ENCODE results near the gene WWC2. TPM values are rescaled to one million over a fixed set of nuclear protein-coding genes. Genes with fewer than 3 reads are reported as not detected.
A peak's percentile ranks its signal among the peaks of the same experiment; 100 is the strongest.

WWC2 gene
- total RNA-seq = 34.4 TPM
- long read RNA-seq, full-length matches to known transcripts = 19 of 29 reads
- long read RNA-seq, partial matches to known transcripts = 4 of 29 reads
- long read RNA-seq, other reads (novel, unspliced or antisense) = 6 of 29 reads

DNA sequence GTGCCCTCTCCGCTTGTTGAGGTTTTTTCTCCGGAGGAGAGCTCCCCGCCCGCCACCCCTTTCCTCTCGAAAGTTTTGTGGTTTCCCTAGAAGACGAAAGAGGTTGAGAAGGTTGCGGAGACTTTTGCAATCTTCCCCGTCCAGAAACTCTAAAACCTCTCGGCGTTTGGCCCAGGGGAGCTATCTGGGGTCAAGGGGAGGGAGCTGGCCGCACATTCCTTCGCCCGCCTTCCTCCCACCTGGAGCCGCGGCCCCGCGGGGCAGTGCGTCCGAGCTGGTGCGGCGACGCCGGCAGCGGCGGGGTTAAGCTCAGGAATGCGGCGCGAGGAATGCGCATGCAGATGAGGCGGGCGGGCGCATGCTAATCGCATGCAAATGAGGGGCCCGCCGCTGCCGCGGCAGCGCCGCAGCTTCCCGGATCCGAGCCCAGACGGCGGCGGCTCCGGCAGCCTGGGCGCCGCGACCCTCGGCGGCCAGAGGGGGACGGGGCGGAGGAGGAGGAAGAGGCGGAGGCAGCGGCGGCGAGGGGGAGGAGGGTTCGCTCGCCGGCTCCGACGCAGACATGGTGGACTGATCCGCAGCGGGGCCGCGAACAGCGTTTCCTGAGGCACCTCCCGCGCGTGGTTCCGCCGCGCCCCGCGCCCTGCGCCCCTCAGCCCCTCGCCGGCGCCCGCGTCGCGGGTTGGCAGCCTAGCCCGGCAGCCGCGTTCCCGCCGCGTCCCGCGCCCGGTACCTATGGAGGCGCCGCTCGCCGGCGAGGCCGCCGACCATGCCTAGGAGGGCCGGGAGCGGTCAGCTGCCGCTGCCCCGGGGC, at the start of gene WWC2:
TSS of gene WWC2 (plus strand) at position 535 of the 814 bp plus-strand sequence. CDS start at position 770, 235 bp downstream.
- DNase-seq = peak; percentile 94
- peak; percentile 95 for ATAC-seq (ENCODE audit: poor library complexity)
- intact Hi-C loops (cut with DNase I) = no loop called here

DNA sequence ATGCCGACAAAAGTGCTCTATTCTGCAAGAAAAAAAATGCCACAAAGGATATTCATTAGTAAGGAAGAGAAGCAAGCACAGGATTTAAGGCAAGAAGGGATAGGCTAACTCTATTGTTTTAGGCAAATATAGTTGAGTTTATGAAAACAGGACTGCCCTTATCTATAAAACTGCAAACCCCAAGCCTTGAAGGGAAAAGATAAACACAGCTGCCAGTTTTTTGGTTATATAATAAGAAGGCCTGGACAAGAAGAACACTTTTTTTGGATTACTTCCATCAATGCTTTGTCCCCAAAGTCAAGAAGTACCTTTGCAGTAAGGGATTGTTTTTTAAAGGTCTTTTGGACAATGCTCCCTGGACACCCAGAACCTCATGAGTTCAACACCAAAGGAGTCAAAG, 45.4 kb upstream of the WWC2 start:
- ATAC-seq (ENCODE audit: poor library complexity) (no peak), DNase-seq (no peak)
- intact Hi-C loops (cut with DNase I) = no loop called here

DNA sequence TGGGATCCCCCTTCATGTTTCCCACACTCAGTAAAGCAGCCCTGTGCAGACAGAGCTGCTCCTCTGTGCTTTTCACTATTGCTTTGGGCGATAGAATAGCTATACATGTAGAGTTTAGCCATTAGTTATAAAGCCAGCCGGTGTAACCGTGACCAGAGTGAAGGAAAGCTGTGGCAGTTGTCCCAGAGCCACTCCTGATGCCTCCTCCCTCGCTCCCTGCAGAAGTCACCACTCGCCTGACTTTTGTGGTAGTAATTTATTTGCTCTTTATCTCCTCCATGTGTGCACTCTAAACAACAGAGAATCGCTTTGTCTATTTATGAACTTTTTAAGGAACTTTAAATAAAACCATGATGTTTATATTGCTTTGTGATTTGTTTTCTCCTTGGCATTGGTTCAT, 41.8 kb upstream of the WWC2 start:
- intact Hi-C loops (cut with DNase I) = no loop called here
- DNase-seq = no peak
- no peak for ATAC-seq (ENCODE audit: poor library complexity)

DNA sequence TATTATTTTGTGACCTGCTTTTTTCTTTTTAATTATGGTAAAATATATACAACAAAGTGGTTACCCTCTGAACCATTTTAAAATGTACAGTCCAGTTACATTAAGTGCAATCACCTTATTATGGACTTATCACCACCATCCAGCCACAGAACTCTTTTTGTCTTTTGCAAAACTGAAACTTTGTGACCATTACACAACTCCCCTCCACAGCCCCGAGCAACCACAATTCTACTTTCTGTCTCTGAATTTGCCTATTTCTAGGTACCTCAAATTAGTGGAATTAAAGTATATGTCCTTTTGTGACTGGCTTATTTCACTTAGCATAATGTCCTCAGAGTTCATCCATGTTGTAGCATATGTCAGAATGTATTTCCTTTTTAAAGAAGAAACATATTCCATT, 39.3 kb upstream of the WWC2 start:
- intact Hi-C loops (cut with DNase I) = no loop called here
- ATAC-seq (ENCODE audit: poor library complexity) = no peak
- no peak for DNase-seq

DNA sequence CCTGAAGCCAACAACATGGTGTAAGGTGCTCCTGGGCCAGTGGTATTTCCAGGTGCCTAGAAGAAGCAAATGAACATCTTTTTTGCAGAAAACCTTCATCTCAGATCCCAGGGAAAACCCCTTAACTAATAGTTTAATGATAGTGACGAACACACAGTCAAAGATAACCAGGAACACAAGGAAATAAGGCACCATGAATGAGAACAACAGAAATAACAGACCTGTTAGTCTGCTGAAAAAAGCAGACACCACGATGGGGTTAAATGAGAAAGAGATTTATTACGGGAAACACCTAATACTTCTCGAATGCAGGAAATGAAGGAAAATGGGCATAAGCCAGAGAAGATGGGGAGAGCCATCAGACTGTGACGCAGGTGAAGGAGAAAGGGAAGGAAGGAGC, 30.6 kb upstream of the WWC2 start:
- ATAC-seq (ENCODE audit: poor library complexity) = no peak
- intact Hi-C loops (cut with DNase I) = no loop called here
- no peak for DNase-seq

DNA sequence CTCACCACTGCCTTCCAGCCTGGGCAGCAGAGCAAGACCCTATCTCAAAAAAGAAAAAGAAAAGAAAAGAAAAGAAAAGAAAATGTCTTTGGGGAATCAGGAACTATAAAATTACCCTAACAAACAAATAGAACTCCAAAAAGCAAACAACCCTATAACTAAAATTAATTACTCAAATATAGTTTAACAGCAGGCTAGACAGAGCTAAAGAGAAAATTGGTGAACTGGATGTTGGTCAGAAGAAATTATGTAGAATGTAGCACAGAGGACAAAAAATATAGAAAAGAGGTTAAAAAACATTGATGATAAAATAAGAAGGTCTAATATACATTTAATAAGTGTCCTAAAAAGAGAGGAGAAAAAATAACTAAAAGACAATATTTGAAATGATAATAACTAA, 27.8 kb upstream of the WWC2 start:
- intact Hi-C loops (cut with DNase I) = loop anchor here (10.0 kb wide), 1 partner anchor 126 kb away; no protein-coding TSS in a partner anchor

DNA sequence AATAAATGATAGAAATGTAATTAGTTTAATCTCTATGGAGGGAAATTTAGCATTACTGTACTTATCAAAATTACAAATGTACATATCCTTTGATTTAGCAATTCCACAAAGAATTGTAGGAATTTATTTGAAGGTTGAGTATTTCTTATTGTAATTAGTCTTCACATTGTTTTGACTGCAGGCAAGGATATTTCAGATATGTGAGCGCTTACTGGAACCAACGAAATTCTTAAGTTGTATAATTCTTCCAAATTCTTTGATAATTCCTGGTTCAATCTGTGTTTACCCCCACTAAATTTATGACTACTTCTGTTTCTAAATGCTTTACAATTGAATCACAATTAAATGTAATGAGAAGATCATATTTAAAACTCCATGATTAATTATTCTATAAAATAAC, 26.9 kb upstream of the WWC2 start:
- DNase-seq = no peak
- intact Hi-C loops (cut with DNase I) = loop anchor here (2.0 to 10.0 kb wide), 2 partner anchors 127 to 187 kb away; no protein-coding TSS in a partner anchor
- ATAC-seq (ENCODE audit: poor library complexity) = no peak

More for the DNA sequence above, 27.8 kb upstream of the WWC2 start:
- DNase-seq (no peak), ATAC-seq (ENCODE audit: poor library complexity) (no peak)

DNA sequence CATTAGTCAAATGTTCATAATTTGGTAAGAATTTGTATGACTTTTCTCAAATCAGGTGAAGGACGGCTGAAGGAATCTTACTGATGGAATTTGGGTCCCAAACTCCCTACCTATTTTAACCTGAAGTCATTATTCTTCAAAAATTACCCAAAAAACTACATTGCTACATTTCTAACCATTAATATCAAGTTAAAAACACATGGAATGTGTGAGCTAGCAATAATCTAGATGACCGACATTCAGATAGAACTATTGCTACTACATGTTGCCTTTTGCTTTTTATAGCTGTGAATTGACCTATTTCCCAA, 25.3 kb upstream of the WWC2 start:
- intact Hi-C loops (cut with DNase I) = loop anchor here (2.0 to 10.0 kb wide), 2 partner anchors 129 to 185 kb away; no protein-coding TSS in a partner anchor
- ATAC-seq (ENCODE audit: poor library complexity) (no peak), DNase-seq (no peak)

DNA sequence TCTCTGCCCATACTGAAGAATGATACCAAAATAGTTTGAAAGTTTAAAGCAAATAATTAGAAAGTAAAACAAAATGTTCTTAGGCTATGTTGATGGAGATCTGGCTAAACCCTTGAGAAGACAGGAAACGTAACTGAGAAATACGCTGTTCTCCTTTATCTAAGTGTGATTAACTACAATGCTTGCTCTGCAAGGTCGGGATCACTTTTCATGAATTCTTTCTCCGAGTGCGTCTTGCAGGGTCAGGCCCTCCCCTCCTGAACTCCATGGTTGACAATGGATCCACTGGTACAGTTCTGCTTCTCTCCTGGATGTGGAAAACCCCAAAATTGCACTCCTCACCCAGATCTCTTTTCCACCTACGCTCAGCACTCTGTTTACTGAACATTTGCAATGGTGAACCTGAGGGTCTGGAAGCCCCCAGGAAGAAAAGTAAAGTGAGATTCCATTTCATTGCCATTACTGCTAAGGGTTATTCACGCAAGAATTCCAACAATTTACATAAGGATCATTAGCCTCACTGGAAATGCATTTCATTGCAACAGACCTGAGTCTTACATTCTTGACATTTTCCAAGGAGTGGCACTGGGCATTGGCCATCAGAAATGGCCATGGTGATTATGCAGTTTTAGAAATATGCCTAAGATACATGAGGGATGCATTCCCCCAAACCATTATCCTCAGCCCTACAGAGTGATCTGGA, 24.6 kb upstream of the WWC2 start:
- DNase-seq (no peak), ATAC-seq (ENCODE audit: poor library complexity) (no peak)
- intact Hi-C loops (cut with DNase I) = loop anchor here (10.0 kb wide), 1 partner anchor 130 kb away; no protein-coding TSS in a partner anchor

DNA sequence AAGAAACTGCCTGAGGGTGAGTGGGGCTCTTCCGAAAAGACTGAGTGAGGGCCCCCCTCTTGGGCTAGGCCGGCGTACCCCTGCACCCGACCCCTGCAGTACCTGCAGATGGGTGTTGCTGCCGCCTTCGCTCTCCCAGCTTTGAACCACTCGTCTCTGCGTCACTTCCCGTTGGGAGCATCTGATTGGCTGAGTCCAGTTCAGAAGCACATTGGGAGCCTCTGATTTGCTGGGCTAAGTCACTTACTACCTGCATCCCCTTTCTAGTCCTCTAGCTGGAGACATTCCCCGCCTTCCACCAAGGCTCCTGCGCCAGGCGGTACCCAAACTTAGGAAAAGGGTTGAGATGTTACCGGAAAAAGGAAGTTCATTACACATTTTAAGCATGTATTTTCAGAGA, 20.4 kb upstream of the WWC2 start:
- no peak for ATAC-seq (ENCODE audit: poor library complexity)
- intact Hi-C loops (cut with DNase I) = loop anchor here (10.0 kb wide), 1 partner anchor 134 kb away; no protein-coding TSS in a partner anchor
- no peak for DNase-seq

DNA sequence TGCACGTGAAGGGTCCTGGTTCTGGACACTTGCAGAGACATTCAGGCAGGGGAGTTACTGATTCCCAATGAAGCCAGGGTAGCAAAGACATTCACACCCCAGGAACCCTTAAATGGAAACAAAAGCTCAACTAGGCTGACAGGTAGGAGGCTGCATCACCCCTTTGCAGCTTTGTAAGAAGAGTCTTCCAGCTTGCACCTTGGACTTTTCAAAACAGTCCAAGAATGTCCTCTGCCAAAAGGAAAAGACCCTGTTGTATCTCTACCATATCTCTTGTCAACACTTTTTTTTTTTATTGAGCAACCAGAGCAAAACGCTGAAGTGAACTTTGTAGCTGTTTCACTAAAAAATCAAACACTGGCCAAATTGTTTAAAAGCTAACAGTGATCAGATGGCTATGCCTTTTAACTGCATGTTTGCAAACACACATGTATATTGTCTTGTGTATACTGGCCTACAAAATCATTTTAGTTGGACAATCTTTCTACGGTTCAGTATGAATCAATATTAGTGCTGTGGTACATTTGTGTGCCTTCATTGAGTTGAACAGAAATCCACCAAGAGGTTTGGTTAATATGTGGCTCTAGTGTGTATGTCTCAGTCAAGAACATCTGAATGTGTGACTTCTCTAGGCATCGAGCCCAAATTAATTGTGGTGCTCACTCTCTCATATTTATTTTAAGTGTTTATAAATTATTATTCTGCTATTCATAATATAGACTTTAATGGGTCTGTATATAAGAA, 18.5 kb upstream of the WWC2 start:
- intact Hi-C loops (cut with DNase I) = no loop called here
- no peak for ATAC-seq (ENCODE audit: poor library complexity)
- DNase-seq = no peak

DNA sequence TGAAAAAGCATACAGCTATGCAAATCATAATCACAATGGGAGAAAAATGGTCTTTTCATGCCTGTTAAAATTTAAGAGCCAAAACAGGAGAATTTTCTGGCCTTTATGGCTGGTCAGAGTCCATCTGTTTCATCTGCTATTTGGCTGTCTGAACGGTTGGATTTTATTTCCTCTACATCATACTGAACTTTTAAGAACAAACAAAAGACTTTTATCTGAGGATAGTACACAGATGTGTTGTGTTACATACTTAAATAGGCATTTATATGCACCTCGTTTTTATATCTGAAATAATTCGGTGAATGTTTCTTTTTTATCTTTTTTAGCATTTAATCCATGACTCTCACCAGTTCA, 18.0 kb upstream of the WWC2 start:
- intact Hi-C loops (cut with DNase I) = no loop called here
- DNase-seq = no peak
- ATAC-seq (ENCODE audit: poor library complexity) = no peak

DNA sequence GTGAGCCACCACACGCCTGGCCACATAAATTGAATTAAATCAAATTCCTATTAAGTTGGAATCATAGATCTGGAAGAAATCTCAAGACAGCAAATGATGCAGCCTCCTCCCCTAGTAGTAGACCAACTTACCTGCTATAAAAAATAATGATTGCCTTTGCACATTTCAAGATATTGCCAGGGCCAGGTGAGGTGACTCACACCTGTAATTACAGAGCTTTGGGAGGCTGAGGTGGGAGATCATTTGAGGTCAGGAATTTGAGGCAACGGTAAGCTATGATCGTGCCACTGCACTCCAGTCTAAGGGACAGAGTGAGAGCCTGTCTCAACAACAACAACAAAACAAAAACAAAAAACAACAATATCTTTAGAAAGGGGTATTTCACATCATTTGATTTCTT, 17.0 kb upstream of the WWC2 start:
- ATAC-seq (ENCODE audit: poor library complexity) = no peak
- intact Hi-C loops (cut with DNase I) = no loop called here
- no peak for DNase-seq

DNA sequence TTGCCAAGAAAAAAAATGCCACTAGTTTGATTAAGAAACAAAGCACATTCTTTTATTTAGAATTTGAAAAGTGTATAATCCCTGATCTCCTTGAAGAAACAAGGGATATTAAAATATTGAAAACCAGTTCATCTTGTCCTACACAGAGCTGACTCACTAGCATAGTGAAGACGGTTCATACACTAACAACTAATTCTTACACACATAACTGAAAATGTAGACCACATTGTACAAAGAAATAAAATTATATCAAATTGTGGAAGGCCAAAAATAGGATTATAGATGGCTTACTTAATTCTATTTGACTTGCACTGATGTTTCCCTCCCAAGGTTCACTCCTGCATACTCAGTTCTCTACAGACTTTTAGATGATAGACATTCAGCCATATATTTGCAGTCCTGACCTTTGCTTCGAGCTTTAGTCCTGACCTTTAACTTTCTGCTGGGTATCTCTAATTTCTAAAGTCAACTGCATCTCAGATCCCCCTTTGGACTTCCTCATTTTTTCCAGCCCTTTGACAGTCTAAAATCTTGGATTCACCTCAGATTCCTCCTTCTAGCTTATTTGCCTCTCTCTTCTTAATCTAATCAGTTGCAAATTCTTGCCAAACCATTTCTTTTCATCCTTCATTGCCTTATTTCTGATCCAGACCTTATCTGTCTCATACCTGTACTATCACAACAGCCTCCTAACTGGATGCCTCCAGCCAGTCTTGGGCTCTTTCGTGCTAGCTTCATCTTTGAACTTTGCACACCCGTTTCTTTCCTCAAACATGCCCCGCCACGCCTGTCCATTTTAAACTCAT, 4.5 kb upstream of the WWC2 start:
- DNase-seq (no peak), ATAC-seq (ENCODE audit: poor library complexity) (no peak)
- intact Hi-C loops (cut with DNase I) = no loop called here

DNA sequence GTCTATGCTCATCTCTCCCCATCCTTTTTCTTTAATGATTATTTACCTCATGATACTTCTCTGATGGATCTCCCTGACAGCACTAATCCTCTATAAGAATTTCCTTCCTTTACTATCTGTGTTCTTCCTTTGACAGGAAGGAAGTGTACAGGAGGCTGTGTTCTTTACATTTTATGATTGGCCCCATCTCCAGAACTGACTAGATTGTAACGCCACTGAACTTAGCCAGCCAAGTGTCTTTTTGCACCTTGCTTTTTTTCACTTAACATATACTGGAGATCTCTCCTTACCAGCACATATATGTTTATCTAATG, 3.9 kb upstream of the WWC2 start:
- DNase-seq (no peak), ATAC-seq (ENCODE audit: poor library complexity) (no peak)
- intact Hi-C loops (cut with DNase I) = no loop called here

DNA sequence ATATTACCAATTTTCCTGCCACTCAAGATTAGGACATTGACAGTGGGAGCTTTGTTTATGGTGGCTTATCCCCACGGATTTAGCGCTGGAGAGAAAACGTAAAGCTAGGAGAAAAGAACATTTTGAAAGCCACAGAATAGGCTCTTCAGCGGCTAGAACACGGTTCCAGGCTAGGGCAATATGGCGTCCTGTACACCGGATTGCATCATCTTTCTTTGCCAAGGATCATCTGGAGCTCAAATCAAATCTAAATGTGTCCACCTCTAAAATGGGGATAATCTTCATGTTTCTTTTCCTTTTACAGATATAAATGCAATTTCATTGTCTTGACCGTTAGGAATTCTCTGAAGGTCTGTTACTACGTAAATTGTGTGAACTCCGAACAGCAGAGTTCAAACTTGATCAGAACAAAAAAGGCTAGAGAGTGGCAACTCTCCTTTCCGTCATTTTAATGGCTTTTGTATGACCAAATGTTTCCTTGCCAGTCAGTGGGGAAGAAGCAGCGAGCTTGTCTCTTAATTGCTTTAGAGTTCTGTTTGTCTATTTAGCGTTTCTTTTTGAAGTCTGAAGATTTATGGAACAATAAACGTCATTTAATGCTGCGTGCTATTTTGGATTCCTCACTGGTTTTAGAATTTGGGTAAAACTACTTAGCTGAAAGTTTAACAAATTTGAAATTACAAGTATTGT, 2.6 kb upstream of the WWC2 start:
- ATAC-seq (ENCODE audit: poor library complexity) = no peak
- DNase-seq = no peak
- intact Hi-C loops (cut with DNase I) = no loop called here

DNA sequence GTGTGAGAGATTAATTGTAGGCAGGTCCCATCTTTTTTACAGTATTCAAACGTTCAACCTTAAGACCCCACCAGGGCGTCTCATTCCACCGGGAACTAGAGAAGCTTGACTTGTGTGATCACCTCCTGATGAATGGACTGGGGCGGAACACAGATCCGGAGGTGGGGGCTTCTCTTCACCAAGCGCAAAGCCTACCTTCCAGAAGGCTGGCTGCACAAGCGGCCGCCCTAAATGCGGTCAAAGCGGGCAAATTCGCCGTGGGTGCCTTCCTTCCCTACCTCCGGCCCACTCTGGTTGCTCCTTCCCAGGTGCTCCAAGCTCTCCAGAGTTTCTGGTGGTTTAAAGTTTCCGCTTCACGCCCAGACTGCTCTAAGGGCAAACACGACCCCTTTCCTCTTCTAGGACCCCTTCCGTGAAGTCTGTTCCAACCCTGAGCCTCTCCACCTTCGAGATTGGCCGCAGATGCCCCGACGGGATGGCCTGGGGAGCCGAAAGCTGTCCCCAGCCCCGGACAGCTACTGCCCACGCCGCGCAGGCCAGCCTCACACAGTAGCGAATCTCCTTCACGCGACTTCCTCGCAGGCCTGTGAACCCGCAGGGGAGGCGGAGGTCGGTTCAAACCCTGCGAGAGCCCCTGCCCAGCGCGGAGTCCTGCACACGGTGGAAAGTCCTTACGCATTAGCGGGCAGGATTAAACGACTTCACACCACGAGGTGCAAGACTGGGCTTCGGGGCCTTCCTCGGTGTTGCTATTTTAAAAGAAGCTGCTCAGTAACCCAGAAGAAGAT, 1.6 kb upstream of the WWC2 start:
- DNase-seq (peak; percentile 56), ATAC-seq (ENCODE audit: poor library complexity) (peak; percentile 3)
- intact Hi-C loops (cut with DNase I) = no loop called here

Data from Right ventricle myocardium superior (tissue), 1 donor.